HepG2 (cell line): Measurements from ENCODE around the gene MADCAM1. TPM values are rescaled to one million over a fixed set of nuclear protein-coding genes. Genes with fewer than 3 reads are reported as not detected.
A peak's percentile ranks its signal among the peaks of the same experiment; 100 is the strongest.

Source experiments
- BORCS8-MEF2B ChIP-seq: sonication (generic); formaldehyde crosslinking; IDR thresholded peaks from 2 replicates; pipeline ENCODE4 v1.8.0; 2022; ENCODE audit warnings: mild to moderate bottlenecking, missing genetic modification reagents
- BRD4 ChIP-seq: sonication (generic); formaldehyde crosslinking; IDR thresholded peaks from 2 replicates; pipeline ENCODE4 v1.4.0; 2020; ENCODE audit warnings: missing genetic modification reagents
- CENPX ChIP-seq: sonication (generic); formaldehyde crosslinking; IDR thresholded peaks from 2 replicates; pipeline ENCODE4 v1.9.0; 2021; ENCODE audit warnings: mild to moderate bottlenecking, missing genetic modification reagents, moderate library complexity
- FOXA3 ChIP-seq: IDR thresholded peaks from 2 replicates; pipeline ENCODE4 v1.6.1; 2016; ENCODE audit warnings: missing genetic modification reagents, missing compliant biosample characterization
- HMG20A ChIP-seq: IDR thresholded peaks from 2 replicates; pipeline ENCODE4 v1.6.1; 2016; ENCODE audit warnings: borderline replicate concordance
- KLF15 ChIP-seq: sonication (generic); formaldehyde crosslinking; IDR thresholded peaks from 2 replicates; pipeline ENCODE4 v1.8.1; 2023; ENCODE audit warnings: borderline replicate concordance, mild to moderate bottlenecking, inconsistent platforms, missing genetic modification reagents, mixed read lengths
- MAZ ChIP-seq, 2 experiments: sonication (generic) in 1 of 2; formaldehyde crosslinking in 1 of 2; IDR thresholded peaks; 2 replicates each; pipeline versions ENCODE4 v1.5.0 to v1.6.1; 2012 to 2020; ENCODE audit warnings: low read depth in 2 of 2, mild to moderate bottlenecking in 2 of 2, borderline replicate concordance in 1 of 2, improper control_type of control experiment in 1 of 2, low read length in 1 of 2, missing genetic modification reagents in 1 of 2, moderate library complexity in 1 of 2
- MLLT10 ChIP-seq: sonication (generic); formaldehyde crosslinking; IDR thresholded peaks from 2 replicates; pipeline ENCODE4 v1.4.0; 2020; ENCODE audit warnings: missing genetic modification reagents
- SRSF4 ChIP-seq: fragments of 200-400 bp; formaldehyde crosslinking; IDR thresholded peaks from one replicate; pipeline ENCODE4 v1.6.1; 2018; ENCODE audit warnings: mild to moderate bottlenecking, low read depth, low read length, moderate library complexity; ENCODE audit not compliant: poor library complexity, severe bottlenecking
- TEAD2 ChIP-seq: sonication (generic); formaldehyde crosslinking; IDR thresholded peaks from 2 replicates; pipeline ENCODE4 v1.9.0; 2021; ENCODE audit warnings: missing genetic modification reagents
- TERF1 ChIP-seq: sonication (generic); formaldehyde crosslinking; IDR thresholded peaks from 2 replicates; pipeline ENCODE4 v1.8.0; 2022; ENCODE audit warnings: mild to moderate bottlenecking, missing genetic modification reagents, moderate library complexity
- ZFP36 ChIP-seq: fragments of 150-350 bp; IDR thresholded peaks from 2 replicates; pipeline ENCODE4 v1.6.1; 2018; ENCODE audit warnings: borderline replicate concordance, low read length, low read depth; ENCODE audit not compliant: partially characterized antibody
- ZFP37 ChIP-seq: sonication (generic); formaldehyde crosslinking; IDR thresholded peaks from 2 replicates; pipeline ENCODE4 v1.4.0; 2020; ENCODE audit warnings: missing genetic modification reagents, borderline replicate concordance
- ZFP62 ChIP-seq: sonication (generic); formaldehyde crosslinking; IDR thresholded peaks from 2 replicates; pipeline ENCODE4 v1.4.0; 2020; ENCODE audit warnings: missing genetic modification reagents
- ZNF432 ChIP-seq: sonication (generic); formaldehyde crosslinking; IDR thresholded peaks from 2 replicates; pipeline ENCODE4 v1.5.0; 2020; ENCODE audit warnings: missing genetic modification reagents, mild to moderate bottlenecking, borderline replicate concordance
- ZNF446 ChIP-seq: sonication (generic); formaldehyde crosslinking; IDR thresholded peaks from 2 replicates; pipeline ENCODE4 v1.5.0; 2020; ENCODE audit warnings: mild to moderate bottlenecking, missing genetic modification reagents
- ZNF556 ChIP-seq: sonication (generic); formaldehyde crosslinking; IDR thresholded peaks from 2 replicates; pipeline ENCODE4 v1.4.0; 2020; ENCODE audit warnings: mild to moderate bottlenecking, missing genetic modification reagents, borderline replicate concordance
- polyA plus RNA-seq, 8 experiments: library from polyadenylated mRNA; depleted of rRNA in 3 of 8; stranded (reverse) in 7 of 8; unstranded in 1 of 8; fragments of >200 nt; fragmentation: Illumina TruSeq in 4 of 8; extraction: Trizol in 4 of 8; gene quantifications; 2 replicates each; pipeline versions ENCODE4 v1.2.1 to v1.2.3, GENCODE V29; 2011 to 2016; ENCODE audit warnings: low read depth in 4 of 8, missing spikeins in 1 of 8, mixed read lengths in 1 of 8; ENCODE audit not compliant: insufficient read depth in 1 of 8
- total RNA-seq, 5 experiments: library from RNA; depleted of rRNA; stranded (reverse); fragments of >200 nt; fragmentation: Illumina TruSeq; extraction: Trizol; gene quantifications; 2 replicates each; pipeline ENCODE4 v1.2.3, GENCODE V29; 2016; ENCODE audit warnings: low read depth in 1 of 5
- TF ChIP-seq, protein P1 (sequence below), 2 experiments: IDR thresholded peaks; 2 replicates each; pipeline ENCODE4 v1.6.1; 2011 to 2012; ENCODE audit warnings: low read length in 2 of 2, borderline replicate concordance in 1 of 2, low read depth in 1 of 2, mild to moderate bottlenecking in 1 of 2, moderate library complexity in 1 of 2
- TF ChIP-seq, protein P2 (sequence below): IDR thresholded peaks from 2 replicates; pipeline ENCODE4 v1.6.1; 2016; ENCODE audit warnings: control low read depth
- TF ChIP-seq, protein P3 (sequence below): sonication (generic); formaldehyde crosslinking; IDR thresholded peaks from 2 replicates; pipeline ENCODE4 v1.8.0; 2022; ENCODE audit warnings: mild to moderate bottlenecking, missing genetic modification reagents; ENCODE audit not compliant: insufficient replicate concordance

Gene MADCAM1
- total and polyA plus RNA-seq, 2 of the 13 experiments (the other 11 are each of a cell fraction or from before 2014, with no cell fraction given) = 0.29 to 0.33 TPM

GRCh38 chr19:507286-508203, 11.3 kb downstream of the MADCAM1 start, which contains the start of gene TPGS1 (continued):
- TF ChIP-seq, protein P1, sequence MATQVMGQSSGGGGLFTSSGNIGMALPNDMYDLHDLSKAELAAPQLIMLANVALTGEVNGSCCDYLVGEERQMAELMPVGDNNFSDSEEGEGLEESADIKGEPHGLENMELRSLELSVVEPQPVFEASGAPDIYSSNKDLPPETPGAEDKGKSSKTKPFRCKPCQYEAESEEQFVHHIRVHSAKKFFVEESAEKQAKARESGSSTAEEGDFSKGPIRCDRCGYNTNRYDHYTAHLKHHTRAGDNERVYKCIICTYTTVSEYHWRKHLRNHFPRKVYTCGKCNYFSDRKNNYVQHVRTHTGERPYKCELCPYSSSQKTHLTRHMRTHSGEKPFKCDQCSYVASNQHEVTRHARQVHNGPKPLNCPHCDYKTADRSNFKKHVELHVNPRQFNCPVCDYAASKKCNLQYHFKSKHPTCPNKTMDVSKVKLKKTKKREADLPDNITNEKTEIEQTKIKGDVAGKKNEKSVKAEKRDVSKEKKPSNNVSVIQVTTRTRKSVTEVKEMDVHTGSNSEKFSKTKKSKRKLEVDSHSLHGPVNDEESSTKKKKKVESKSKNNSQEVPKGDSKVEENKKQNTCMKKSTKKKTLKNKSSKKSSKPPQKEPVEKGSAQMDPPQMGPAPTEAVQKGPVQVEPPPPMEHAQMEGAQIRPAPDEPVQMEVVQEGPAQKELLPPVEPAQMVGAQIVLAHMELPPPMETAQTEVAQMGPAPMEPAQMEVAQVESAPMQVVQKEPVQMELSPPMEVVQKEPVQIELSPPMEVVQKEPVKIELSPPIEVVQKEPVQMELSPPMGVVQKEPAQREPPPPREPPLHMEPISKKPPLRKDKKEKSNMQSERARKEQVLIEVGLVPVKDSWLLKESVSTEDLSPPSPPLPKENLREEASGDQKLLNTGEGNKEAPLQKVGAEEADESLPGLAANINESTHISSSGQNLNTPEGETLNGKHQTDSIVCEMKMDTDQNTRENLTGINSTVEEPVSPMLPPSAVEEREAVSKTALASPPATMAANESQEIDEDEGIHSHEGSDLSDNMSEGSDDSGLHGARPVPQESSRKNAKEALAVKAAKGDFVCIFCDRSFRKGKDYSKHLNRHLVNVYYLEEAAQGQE (IDR thresholded peaks at IDR 0.05; ENCODE audit: borderline replicate concordance in 1 of 2, low read depth in 1 of 2, low read length in 2 of 2) = no peak
- TF ChIP-seq BRD4 (CRISPR knock-in tag) (peak; percentile 94), MLLT10 (CRISPR knock-in tag) (no peak), BORCS8-MEF2B (no peak), SRSF4 (no peak), MAZ (IDR thresholded peaks at IDR 0.05; ENCODE audit: borderline replicate concordance, low read depth, low read length) (peak; percentile 42; the same call in 1 of the 2 replicates), MAZ (CRISPR knock-in tag; IDR thresholded peaks at IDR 0.05; ENCODE audit: low read depth) (peak; percentile 44), TERF1 (CRISPR knock-in tag) (no peak), ZNF556 (CRISPR knock-in tag) (no peak), ZNF432 (no peak), ZFP62 (CRISPR knock-in tag) (no peak), ZFP37 (CRISPR knock-in tag) (no peak; the same call in 1 of the 2 replicates), FOXA3 (CRISPR knock-in tag) (peak; percentile 50; the same call in 1 of the 2 replicates), ZFP36 (no peak), HMG20A (CRISPR knock-in tag) (no peak), KLF15 (CRISPR knock-in tag) (no peak), TEAD2 (CRISPR knock-in tag) (no peak), ZNF446 (peak; percentile 16; the same call in 1 of the 2 replicates), CENPX (CRISPR knock-in tag) (no peak)
- TF ChIP-seq, protein P2, sequence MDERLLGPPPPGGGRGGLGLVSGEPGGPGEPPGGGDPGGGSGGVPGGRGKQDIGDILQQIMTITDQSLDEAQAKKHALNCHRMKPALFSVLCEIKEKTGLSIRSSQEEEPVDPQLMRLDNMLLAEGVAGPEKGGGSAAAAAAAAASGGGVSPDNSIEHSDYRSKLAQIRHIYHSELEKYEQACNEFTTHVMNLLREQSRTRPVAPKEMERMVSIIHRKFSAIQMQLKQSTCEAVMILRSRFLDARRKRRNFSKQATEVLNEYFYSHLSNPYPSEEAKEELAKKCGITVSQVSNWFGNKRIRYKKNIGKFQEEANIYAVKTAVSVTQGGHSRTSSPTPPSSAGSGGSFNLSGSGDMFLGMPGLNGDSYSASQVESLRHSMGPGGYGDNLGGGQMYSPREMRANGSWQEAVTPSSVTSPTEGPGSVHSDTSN = no peak
- TF ChIP-seq, protein P3, sequence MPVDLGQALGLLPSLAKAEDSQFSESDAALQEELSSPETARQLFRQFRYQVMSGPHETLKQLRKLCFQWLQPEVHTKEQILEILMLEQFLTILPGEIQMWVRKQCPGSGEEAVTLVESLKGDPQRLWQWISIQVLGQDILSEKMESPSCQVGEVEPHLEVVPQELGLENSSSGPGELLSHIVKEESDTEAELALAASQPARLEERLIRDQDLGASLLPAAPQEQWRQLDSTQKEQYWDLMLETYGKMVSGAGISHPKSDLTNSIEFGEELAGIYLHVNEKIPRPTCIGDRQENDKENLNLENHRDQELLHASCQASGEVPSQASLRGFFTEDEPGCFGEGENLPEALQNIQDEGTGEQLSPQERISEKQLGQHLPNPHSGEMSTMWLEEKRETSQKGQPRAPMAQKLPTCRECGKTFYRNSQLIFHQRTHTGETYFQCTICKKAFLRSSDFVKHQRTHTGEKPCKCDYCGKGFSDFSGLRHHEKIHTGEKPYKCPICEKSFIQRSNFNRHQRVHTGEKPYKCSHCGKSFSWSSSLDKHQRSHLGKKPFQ = no peak
